ENCODE data around the gene NBEA. TPM values are rescaled to one million over a fixed set of nuclear protein-coding genes. Genes with fewer than 3 reads are reported as not detected.

Gene NBEA
- polyA plus RNA-seq, 2 of the 4 experiments (the other 2 are of a cell fraction): 3.5 to 11.8 TPM

DNA sequence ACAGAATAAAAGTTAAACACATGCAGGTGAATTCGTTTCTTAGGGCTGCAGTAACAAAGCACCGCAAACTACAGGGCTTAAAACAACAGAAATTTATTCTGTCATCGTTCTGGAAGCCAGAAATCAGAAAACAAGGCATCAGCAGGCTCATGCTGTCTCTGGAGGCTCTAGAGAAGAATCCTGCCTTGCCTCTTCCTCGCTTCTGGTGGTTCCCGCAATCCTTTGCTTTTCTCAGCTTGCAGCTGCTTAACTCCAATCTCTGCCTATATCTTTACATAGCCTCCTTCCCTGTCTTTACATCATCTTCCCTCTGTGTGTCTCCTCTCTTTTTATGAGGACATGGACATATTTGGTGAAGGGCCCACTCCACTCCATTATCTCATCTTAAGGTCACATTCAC, 6.2 kb upstream of the NBEA start:
- TF ChIP-seq FOSL2 (IDR thresholded peaks at IDR 0.05) (no peak), FOSL2 (CRISPR knock-in tag; IDR thresholded peaks at IDR 0.05) (no peak), RFX5 (IDR thresholded peaks at IDR 0.05) (no peak), MYC (IDR thresholded peaks at IDR 0.05; ENCODE audit: borderline replicate concordance, low read length) (no peak), PHF8 (IDR thresholded peaks at IDR 0.05; ENCODE audit: borderline replicate concordance, low read depth) (no peak), MAFK (IDR thresholded peaks at IDR 0.05; ENCODE audit: partially characterized antibody) (no peak), CEBPB (IDR thresholded peaks at IDR 0.05) (no peak), RARB (CRISPR knock-in tag; IDR thresholded peaks at IDR 0.05) (no peak), HOXA7 (CRISPR knock-in tag; IDR thresholded peaks at IDR 0.05) (no peak), NPAS2 (CRISPR knock-in tag; IDR thresholded peaks at IDR 0.05; ENCODE audit: borderline replicate concordance) (no peak), HEYL (CRISPR knock-in tag; IDR thresholded peaks at IDR 0.05) (no peak), GATA3 (IDR thresholded peaks at IDR 0.05; ENCODE audit: borderline replicate concordance) (no peak), NR3C1 (IDR thresholded peaks at IDR 0.05) (no peak), BHLHE40 (IDR thresholded peaks at IDR 0.05; ENCODE audit: low read depth, low read length) (no peak), CBX2 (IDR thresholded peaks at IDR 0.05; ENCODE audit: borderline replicate concordance, low read depth) (no peak)
- TF ChIP-seq, protein P1, sequence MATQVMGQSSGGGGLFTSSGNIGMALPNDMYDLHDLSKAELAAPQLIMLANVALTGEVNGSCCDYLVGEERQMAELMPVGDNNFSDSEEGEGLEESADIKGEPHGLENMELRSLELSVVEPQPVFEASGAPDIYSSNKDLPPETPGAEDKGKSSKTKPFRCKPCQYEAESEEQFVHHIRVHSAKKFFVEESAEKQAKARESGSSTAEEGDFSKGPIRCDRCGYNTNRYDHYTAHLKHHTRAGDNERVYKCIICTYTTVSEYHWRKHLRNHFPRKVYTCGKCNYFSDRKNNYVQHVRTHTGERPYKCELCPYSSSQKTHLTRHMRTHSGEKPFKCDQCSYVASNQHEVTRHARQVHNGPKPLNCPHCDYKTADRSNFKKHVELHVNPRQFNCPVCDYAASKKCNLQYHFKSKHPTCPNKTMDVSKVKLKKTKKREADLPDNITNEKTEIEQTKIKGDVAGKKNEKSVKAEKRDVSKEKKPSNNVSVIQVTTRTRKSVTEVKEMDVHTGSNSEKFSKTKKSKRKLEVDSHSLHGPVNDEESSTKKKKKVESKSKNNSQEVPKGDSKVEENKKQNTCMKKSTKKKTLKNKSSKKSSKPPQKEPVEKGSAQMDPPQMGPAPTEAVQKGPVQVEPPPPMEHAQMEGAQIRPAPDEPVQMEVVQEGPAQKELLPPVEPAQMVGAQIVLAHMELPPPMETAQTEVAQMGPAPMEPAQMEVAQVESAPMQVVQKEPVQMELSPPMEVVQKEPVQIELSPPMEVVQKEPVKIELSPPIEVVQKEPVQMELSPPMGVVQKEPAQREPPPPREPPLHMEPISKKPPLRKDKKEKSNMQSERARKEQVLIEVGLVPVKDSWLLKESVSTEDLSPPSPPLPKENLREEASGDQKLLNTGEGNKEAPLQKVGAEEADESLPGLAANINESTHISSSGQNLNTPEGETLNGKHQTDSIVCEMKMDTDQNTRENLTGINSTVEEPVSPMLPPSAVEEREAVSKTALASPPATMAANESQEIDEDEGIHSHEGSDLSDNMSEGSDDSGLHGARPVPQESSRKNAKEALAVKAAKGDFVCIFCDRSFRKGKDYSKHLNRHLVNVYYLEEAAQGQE (IDR thresholded peaks at IDR 0.05): no peak
- H3K4me1 ChIP-seq: 0 out of 3 replicates have a peak, but pooled peaks cover 3% of the 10 kb centered on the region
- no peak overlapping the region for H3K27ac ChIP-seq
- no peaks in the 10 kb centered on the region for H3K9me3 ChIP-seq
- FAIRE-seq: no peak
- CTCF ChIA-PET: no interaction called here
- POLR2A ChIA-PET: no interaction called here
- WGBS (ENCODE audit: missing lambda C conversion rate): 59% methylated on average over 5 of the region's 5 CpGs
- no peak overlapping the region for H3K4me3 ChIP-seq
- H3K4me2 ChIP-seq: no peak overlapping the region
- no peak for DNase-seq (ENCODE audit: low read depth in 1 of 2, low spot score in 1 of 2)
- no peak for ATAC-seq

DNA sequence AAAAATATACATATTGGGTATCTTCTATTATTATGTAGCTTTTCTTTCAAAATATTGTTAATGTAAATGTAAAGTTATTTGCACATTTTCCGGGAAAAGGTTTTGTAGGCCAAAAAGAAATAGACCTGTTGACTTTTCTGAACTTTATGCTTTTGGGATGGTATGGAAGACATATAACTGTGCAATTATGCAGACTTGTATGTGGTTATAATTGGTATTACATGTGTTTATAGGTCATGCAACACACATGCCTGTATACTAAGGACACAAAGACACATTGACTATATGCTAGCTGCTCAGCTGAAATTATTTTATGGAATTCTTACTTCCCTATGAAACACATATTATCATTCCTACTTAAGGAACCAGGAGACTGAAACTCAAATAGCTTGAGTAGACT, 2.3 kb upstream of the NBEA start:
- no peaks in the 10 kb centered on the region for H3K9me3 ChIP-seq
- FAIRE-seq: no peak
- ChIA-PET CTCF (no interaction called here), POLR2A (no interaction called here)
- WGBS (ENCODE audit: missing lambda C conversion rate): 86% methylated on average over 1 of the region's 1 CpG
- no peak overlapping the region for H3K4me2 ChIP-seq
- H3K4me3 ChIP-seq: no peak overlapping the region
- peaks cover 10% of the 10 kb centered on the region; the same call in 2 of the 3 replicates for H3K4me1 ChIP-seq
- no peak for ATAC-seq
- TF ChIP-seq NR3C1 (IDR thresholded peaks at IDR 0.05) (no peak), ZSCAN20 (CRISPR knock-in tag; IDR thresholded peaks at IDR 0.05) (no peak), PHF8 (IDR thresholded peaks at IDR 0.05; ENCODE audit: borderline replicate concordance, low read depth) (no peak), CBX8 (IDR thresholded peaks at IDR 0.05) (no peak), JUN (IDR thresholded peaks at IDR 0.05) (no peak), MAFK (IDR thresholded peaks at IDR 0.05; ENCODE audit: partially characterized antibody) (no peak), TP53 (CRISPR knock-in tag; IDR thresholded peaks at IDR 0.05) (no peak), RFX5 (IDR thresholded peaks at IDR 0.05) (no peak), HOXB13 (CRISPR knock-in tag; IDR thresholded peaks at IDR 0.05; ENCODE audit: low read depth) (no peak), ZC3H11A (IDR thresholded peaks at IDR 0.05) (no peak), FOSB (CRISPR knock-in tag; IDR thresholded peaks at IDR 0.05) (no peak), RAD21 (conservative IDR thresholded peaks at IDR 0.05 in 1 of 2, IDR thresholded peaks at IDR 0.05 in 1 of 2) (no peak), SREBF2 (IDR thresholded peaks at IDR 0.05) (no peak), CBX2 (IDR thresholded peaks at IDR 0.05; ENCODE audit: borderline replicate concordance, low read depth) (no peak), EHF (CRISPR knock-in tag; IDR thresholded peaks at IDR 0.05) (no peak)
- TF ChIP-seq, protein P2, sequence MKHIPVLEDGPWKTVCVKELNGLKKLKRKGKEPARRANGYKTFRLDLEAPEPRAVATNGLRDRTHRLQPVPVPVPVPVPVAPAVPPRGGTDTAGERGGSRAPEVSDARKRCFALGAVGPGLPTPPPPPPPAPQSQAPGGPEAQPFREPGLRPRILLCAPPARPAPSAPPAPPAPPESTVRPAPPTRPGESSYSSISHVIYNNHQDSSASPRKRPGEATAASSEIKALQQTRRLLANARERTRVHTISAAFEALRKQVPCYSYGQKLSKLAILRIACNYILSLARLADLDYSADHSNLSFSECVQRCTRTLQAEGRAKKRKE (CRISPR knock-in tag; IDR thresholded peaks at IDR 0.05; ENCODE audit: low read depth): no peak
- TF ChIP-seq, protein P3, sequence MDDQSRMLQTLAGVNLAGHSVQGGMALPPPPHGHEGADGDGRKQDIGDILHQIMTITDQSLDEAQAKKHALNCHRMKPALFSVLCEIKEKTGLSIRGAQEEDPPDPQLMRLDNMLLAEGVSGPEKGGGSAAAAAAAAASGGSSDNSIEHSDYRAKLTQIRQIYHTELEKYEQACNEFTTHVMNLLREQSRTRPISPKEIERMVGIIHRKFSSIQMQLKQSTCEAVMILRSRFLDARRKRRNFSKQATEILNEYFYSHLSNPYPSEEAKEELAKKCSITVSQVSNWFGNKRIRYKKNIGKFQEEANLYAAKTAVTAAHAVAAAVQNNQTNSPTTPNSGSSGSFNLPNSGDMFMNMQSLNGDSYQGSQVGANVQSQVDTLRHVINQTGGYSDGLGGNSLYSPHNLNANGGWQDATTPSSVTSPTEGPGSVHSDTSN (IDR thresholded peaks at IDR 0.05): no peak
- no peak for DNase-seq (ENCODE audit: low read depth in 1 of 2, low spot score in 1 of 2)
- H3K27ac ChIP-seq: no peak overlapping the region

Measured in A549 (cell line).